Esophagus squamous epithelium (tissue), 5 donors: ENCODE measurements around the gene STX8. TPM values are rescaled to one million over a fixed set of nuclear protein-coding genes. Genes with fewer than 3 reads are reported as not detected.
"Not testable (repeated sequence)": the region's sequence is repeated elsewhere in the genome, so short reads cannot be mapped to it uniquely, and the experiment has no call there.

Source experiments
- DNase-seq: peaks from one replicate; lab custom pipeline; 2025; lab: John Stamatoyannopoulos, UW
- H3K27ac ChIP-seq, 4 donors: fragments of 200-600 bp; sonication (generic); one replicate each; pipeline ENCODE4 v1.5.1; 2016 to 2019; ENCODE audit warnings: mild to moderate bottlenecking in 1 of 4
- H3K27me3 ChIP-seq, 4 donors: fragments of 200-600 bp; sonication (generic); 1 replicate in 3 of 4; 2 replicates in 1 of 4; pipeline versions ENCODE4 v1.5.1 to v1.6.0; 2017 to 2021; ENCODE audit warnings: antibody characterized with exemption in 1 of 4
- H3K36me3 ChIP-seq, 3 donors: fragments of 200-600 bp; sonication (generic); one replicate each; pipeline ENCODE4 v1.5.1; 2016 to 2019
- H3K4me1 ChIP-seq, 3 donors: fragments of 200-600 bp; sonication (generic); one replicate each; pipeline ENCODE4 v1.5.1; 2017 to 2019
- H3K4me3 ChIP-seq, 4 donors: fragments of 200-600 bp; sonication (generic); 1 replicate in 3 of 4; 2 replicates in 1 of 4; pipeline ENCODE4 v1.5.1; 2016 to 2019; ENCODE audit warnings: mild to moderate bottlenecking in 2 of 4, moderate library complexity in 1 of 4
- H3K9me3 ChIP-seq, 3 donors: fragments of 200-600 bp; sonication (generic); one replicate each; pipeline ENCODE4 v1.5.1; 2016 to 2019
- CTCF ChIP-seq, 6 experiments: fragments of 450-650 bp in 4 of 6; fragments of 200-600 bp in 2 of 6; sonication (generic) in 2 of 6; IDR thresholded peaks; one replicate each; pipeline ENCODE4 v1.5.1; 2016 to 2019; ENCODE audit warnings: antibody characterized with exemption in 6 of 6, mild to moderate bottlenecking in 4 of 6, moderate library complexity in 4 of 6
- POLR2A ChIP-seq, 4 donors: fragments of 450-650 bp; IDR thresholded peaks; one replicate each; pipeline ENCODE4 v1.6.1; 2017; ENCODE audit warnings: antibody characterized with exemption in 4 of 4, mild to moderate bottlenecking in 4 of 4, moderate library complexity in 3 of 4
- WGBS, 2 donors: methylation state at CpG; one replicate each; pipeline ENCODE4 v1.1.5; 2018; 5-methylcytosine and 5-hydroxymethylcytosine counted together
- intact Hi-C: fragments of 100-400 bp; cut with DNase I; formaldehyde crosslinking; loops from one replicate; pipeline ENCODE4 v1.15.0; 2022
- total RNA-seq, 4 donors: library from RNA; depleted of rRNA; stranded (reverse); fragments of >200 nt; gene quantifications; one replicate each; pipeline ENCODE4 v1.1.0, GENCODE V29; 2016
- donor health status: DM: yes; HTN: yes; CAD: no.

Gene STX8
- total RNA-seq, 4 donors from 2014 or later: 31.8 to 66.4 (median 46.5) TPM

GRCh38 chr17:9261081-9262012 is 314.3 kb downstream of the STX8 start:
- H3K27ac ChIP-seq: peak overlapping the region in 2 of 4 donors; percentile 14 to 38
- H3K4me1 ChIP-seq: peaks cover 15 to 53% (median 25%) of the 10 kb centered on the region in 3 donors
- H3K36me3 ChIP-seq: no peaks in the 10 kb centered on the region
- intact Hi-C loops: no loop called here
- H3K27me3 ChIP-seq: no peaks in the 10 kb centered on the region
- H3K4me3 ChIP-seq: no peak overlapping the region
- WGBS, 2 donors: 59 to 62% methylated on average over 23 to 24 of the region's 24 CpGs
- no peak for TF ChIP-seq CTCF (IDR thresholded peaks at IDR 0.05)
- TF ChIP-seq POLR2A (IDR thresholded peaks at IDR 0.05): no peak
- DNase-seq: no peak
- H3K9me3 ChIP-seq: no peaks in the 10 kb centered on the region

GRCh38 chr17:9259419-9259818 is 316.2 kb downstream of the STX8 start:
- DNase-seq: no peak
- no peaks in the 10 kb centered on the region for H3K9me3 ChIP-seq
- H3K36me3 ChIP-seq: no peaks in the 10 kb centered on the region
- no peaks in the 10 kb centered on the region for H3K27me3 ChIP-seq
- 74 to 77% methylated on average over 10 of the region's 10 CpGs for WGBS, 2 donors
- TF ChIP-seq POLR2A (IDR thresholded peaks at IDR 0.05) (no peak), CTCF (IDR thresholded peaks at IDR 0.05) (no peak)
- peaks cover 15 to 62% (median 31%) of the 10 kb centered on the region in 3 donors for H3K4me1 ChIP-seq
- H3K4me3 ChIP-seq: no peak overlapping the region
- intact Hi-C loops: no loop called here
- peak overlapping the region in 1 of 4 donors; percentile 22 for H3K27ac ChIP-seq

- TF ChIP-seq CTCF (IDR thresholded peaks at IDR 0.05) (no peak), POLR2A (IDR thresholded peaks at IDR 0.05) (no peak)
- peaks cover 15 to 62% (median 31%) of the 10 kb centered on the region in 3 donors for H3K4me1 ChIP-seq
- H3K36me3 ChIP-seq: no peaks in the 10 kb centered on the region
- H3K4me3 ChIP-seq: no peak overlapping the region
- H3K9me3 ChIP-seq: no peaks in the 10 kb centered on the region
- DNase-seq: no peak
- intact Hi-C loops: no loop called here
- H3K27me3 ChIP-seq: no peaks in the 10 kb centered on the region
- H3K27ac ChIP-seq: peak overlapping the region in 2 of 4 donors; percentile 37 to 45
- WGBS, 2 donors: 38 to 66% methylated on average over 13 to 14 of the region's 15 CpGs
These were observed 317.3 kb downstream of the STX8 start for GRCh38 chr17:9258115-9259015.

GRCh38 chr17:9257630-9257965 is 318.0 kb downstream of the STX8 start:
- H3K4me3 ChIP-seq, H3K9me3 ChIP-seq, DNase-seq, H3K27me3 ChIP-seq, intact Hi-C loops, H3K36me3 ChIP-seq: not testable (repeated sequence)
- Histone ChIP-seq H3K4me1 (peaks cover 15 to 62% (median 31%) of the 10 kb centered on the region in 3 donors), H3K27ac (peak overlapping the region in 3 of 4 donors; percentile 11 to 33 (median 21))
- 91 to 92% methylated on average over 7 to 9 of the region's 9 CpGs for WGBS, 2 donors

- no peak for TF ChIP-seq POLR2A (IDR thresholded peaks at IDR 0.05)
- TF ChIP-seq CTCF (IDR thresholded peaks at IDR 0.05): no peak
- Histone ChIP-seq H3K4me3 (no peak overlapping the region), H3K27me3 (no peaks in the 10 kb centered on the region), H3K27ac (peak overlapping the region in 3 of 4 donors; percentile 21 to 33 (median 24)), H3K4me1 (peaks cover 15 to 60% (median 31%) of the 10 kb centered on the region in 3 donors), H3K9me3 (no peaks in the 10 kb centered on the region), H3K36me3 (no peaks in the 10 kb centered on the region)
- intact Hi-C loops: no loop called here
- no peak for DNase-seq
- WGBS, 2 donors: 57 to 68% methylated on average over 14 to 19 of the region's 19 CpGs
These were observed 318.6 kb downstream of the STX8 start for GRCh38 chr17:9256751-9257629.
